HG03432 (cell line): Measurements from ENCODE around the gene NSMCE3.
"Not testable (repeated sequence)": the region's sequence is repeated elsewhere in the genome, so short reads cannot be mapped to it uniquely, and the experiment has no call there.

Experiments used
- ATAC-seq: cut with Tn5 transposase; IDR thresholded peaks from one replicate; pipeline ENCODE4 v1.9.1; 2021; ENCODE audit warnings: mild to moderate bottlenecking, moderate library complexity; ENCODE audit not compliant: unreplicated experiment

Gene NSMCE3

GRCh38 chr15:29270169-29270955, 740 bp upstream of the NSMCE3 start:
- peak; percentile 31 for ATAC-seq

- peak; percentile 24 for ATAC-seq
Measured at GRCh38 chr15:29268706-29269484, 727 bp downstream of the NSMCE3 start.

GRCh38 chr15:29266052-29266582, 3.5 kb downstream of the NSMCE3 start:
- no peak for ATAC-seq

GRCh38 chr15:29263289-29263688, 6.3 kb downstream of the NSMCE3 start:
- ATAC-seq = no peak

GRCh38 chr15:29262738-29263137, 6.9 kb downstream of the NSMCE3 start:
- no peak for ATAC-seq

GRCh38 chr15:29260896-29261295, 8.7 kb downstream of the NSMCE3 start:
- no peak for ATAC-seq

DNA sequence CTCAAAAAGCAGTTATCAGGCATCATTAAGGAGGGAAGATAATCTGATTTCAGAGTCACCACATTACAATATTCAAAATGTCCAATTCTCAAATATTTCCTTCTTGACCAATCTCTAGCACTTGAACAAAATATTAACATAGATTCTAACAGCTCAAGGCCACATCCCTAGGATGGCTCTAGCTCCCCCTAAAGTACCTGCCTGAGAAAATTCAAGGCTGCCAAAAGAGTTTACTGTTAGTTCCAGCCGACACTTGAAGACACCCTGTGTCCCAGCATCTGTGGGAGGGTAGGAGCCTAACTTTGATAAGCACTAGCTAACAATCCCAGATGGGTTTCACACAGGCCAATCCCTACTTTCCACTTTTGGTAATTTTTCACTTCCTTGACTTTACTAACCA, 10.4 kb downstream of the NSMCE3 start:
- ATAC-seq = no peak

DNA sequence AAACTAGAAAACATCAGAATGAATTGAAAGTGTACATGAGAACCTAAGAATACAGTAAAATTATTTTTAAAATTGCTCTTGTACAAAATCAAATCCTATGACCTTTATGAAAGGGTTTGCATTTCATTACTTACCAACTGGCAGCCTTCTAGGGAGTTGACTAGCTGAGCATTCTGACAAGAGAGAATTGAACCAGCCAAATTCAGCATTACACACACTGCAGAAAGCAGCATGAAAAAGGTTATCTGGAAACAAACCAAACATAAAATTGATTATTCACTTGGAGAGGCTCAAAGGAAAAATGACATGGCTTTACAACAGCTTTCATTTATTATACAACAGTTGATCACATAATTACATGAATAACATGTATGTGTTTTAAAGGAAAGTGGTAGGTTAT, 17.4 kb downstream of the NSMCE3 start:
- no peak for ATAC-seq

GRCh38 chr15:29244544-29244943, 25.1 kb downstream of the NSMCE3 start:
- no peak for ATAC-seq

DNA sequence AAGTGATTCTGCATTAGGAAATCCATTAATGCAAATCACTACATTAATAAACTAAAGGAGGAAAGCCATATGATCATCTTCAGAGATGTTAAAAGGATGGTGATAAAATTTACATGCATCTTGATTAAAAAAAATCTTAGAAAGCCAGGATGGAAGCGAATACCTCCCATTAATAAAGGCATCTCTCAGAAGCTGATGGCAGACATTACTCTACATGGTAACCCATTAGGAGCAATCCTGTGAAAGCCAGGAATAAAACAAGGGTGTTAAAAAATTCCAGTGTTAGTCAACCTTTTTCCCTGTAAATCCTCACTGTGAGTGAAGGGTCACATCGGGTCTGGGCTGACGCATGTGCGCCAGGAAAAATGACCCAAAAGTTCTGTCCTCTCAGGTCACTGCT, 25.5 kb downstream of the NSMCE3 start:
- ATAC-seq = no peak

GRCh38 chr15:29242456-29243242, 27.0 kb downstream of the NSMCE3 start:
- no peak for ATAC-seq

- no peak for ATAC-seq
Measured at GRCh38 chr15:29241207-29241606, 28.4 kb downstream of the NSMCE3 start.

DNA sequence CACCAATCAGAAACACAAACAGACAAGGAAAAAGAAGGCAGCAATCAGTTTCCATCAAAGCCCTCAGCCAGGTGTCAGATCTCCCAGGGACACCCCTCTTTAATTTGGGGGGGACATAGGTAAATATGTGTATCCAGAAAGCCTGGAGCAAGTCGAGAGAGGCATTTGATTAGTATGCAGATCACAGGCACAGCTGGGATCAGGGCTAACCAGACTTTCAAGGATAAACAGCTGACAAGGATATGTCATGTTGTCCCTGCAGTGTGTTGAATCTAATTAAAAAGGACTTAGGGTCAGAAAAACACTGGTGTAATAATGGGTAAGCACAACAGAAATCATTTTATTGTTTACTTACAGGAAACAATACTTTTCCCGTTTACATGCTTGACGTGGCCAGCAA, 30.2 kb downstream of the NSMCE3 start:
- no peak for ATAC-seq

GRCh38 chr15:29233566-29233965, 36.1 kb downstream of the NSMCE3 start:
- no peak for ATAC-seq

GRCh38 chr15:29226436-29227208, 43.0 kb downstream of the NSMCE3 start:
- ATAC-seq = no peak

DNA sequence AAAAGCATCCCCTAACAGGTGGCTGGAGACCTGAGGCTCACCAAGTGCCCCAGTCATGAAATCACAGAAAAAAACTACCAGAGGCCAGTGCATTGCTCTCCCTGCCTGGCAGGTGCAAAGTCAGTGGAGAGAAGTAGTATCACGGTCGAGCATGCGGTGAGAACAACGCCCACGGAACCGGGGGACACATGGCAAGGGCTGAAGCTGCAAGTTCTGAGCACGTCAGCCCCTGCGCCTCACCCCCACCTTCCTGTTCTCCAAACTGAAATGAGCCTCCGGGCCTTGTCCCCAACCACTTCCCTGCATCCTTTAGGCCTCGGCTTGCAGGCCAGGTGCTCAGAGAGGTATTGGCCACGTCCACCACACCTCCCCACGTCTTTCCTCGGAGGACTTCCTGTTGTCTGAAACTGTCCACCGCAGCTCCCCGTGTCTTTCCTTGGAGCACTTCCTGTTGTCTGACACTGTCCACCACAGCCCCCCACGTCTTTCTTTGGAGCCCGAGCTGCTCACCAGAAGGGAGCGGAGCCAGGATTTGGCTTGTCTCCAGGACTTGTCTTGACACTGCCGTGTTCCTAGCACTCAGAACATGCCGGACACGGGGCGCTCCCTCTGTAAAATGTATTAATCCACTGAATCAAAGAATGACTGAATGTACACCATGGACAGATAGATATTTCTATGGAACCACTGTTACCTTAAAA, 43.9 kb downstream of the NSMCE3 start:
- no peak for ATAC-seq

DNA sequence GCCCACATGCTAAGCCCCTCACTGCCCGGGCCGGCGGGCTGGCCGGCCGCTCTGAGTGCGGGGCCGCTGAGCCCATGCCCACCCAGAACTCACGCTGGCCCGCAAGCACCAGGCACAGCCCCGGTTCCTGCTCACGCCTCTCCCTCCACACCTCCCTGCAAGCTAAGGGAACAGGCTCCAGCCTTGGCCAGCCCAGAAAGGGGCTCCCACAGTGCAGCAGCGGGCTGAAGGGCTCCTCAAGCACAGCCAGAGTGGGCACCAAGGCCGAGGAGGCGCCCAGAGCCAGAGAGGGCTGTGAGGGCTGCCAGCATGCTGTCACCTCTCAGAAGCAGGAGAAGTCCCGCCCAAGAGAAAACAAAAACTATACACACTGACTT, 44.6 kb downstream of the NSMCE3 start:
- not testable (repeated sequence) for ATAC-seq

DNA sequence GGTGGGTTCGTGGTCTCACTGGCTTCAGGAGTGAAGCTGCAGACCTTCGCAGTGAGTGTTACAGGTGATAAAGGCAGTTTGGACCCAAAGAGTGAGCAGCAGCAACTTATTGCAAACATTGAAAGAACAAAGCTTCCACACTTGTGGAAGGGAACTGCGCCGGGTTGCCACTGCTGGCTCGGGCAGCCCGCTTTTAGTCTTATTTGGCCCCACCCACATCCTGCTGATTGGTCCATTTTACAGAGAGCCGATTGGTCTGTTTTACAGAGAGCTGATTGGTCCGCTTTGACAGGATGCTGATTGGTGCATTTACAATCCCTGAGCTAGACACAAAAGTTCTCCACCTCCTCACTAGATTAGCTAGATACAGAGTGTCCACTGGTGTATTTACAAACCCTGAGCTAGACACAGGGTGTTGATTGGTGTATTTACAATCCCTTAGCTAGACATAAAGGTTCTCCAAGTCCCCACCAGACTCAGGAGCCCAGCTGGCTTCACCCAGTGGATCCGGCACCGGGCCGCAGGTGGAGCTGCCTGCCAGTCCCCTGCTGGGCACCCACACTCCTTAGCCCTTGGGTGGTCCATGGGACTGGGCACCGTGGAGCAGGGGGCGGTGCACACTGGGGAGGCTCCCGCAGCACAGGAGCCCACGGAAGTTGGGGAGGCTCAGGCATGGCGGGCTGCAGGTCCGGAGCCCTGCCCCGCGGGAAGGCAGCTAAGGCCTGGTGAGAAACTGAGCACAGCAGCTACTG, 45.2 kb downstream of the NSMCE3 start:
- ATAC-seq = not testable (repeated sequence)

DNA sequence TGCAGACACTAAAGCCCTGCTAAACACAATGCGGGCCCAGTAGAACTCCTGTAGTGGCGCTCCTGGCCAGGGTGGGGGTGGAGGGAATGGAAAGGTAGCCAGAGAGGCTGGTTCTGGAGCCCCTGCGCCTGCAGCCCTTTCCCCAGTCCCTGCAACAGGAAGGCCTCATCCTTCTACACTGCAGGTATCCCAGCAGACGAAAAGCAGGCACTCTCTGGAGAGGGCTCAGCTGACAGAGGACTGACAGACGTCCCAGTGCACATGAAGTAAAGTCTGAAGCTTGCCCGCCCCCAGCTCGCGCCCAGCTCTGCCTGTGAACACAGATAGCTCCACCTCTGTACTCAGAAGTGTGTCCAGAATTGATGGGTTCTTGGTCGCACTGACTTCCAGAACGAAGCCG, 46.0 kb downstream of the NSMCE3 start:
- ATAC-seq = no peak
